IMR-90 (cell line): ENCODE measurements around the gene GOLGA8B. TPM values are rescaled to one million over a fixed set of nuclear protein-coding genes. Genes with fewer than 3 reads are reported as not detected.

Experiments used
- ATAC-seq: fragments of 200-7000 bp; cut with Tn5 transposase; 2 replicates; pipeline ENCODE4 v1.9.1; 2020; ENCODE audit warnings: low read depth, mild to moderate bottlenecking, moderate library complexity
- BruUV-seq: library from RNA; stranded (reverse); fragments of 400-500 nt; replicated peaks from 2 replicates; lab custom pipeline; 2021; lab: Mats Ljungman, UMichigan
- CTCF ChIA-PET: fragments of 300-600 bp; formaldehyde crosslinking; extraction: SDS; loops from one replicate; lab custom pipeline; 2021; ENCODE audit warnings: antibody characterized with exemption; lab: Yijun Ruan, JAX
- POLR2A ChIA-PET: fragments of 300-600 bp; sonication (Branson Sonifier 250); formaldehyde crosslinking; loops from one replicate; lab custom pipeline; 2022; ENCODE audit warnings: antibody characterized with exemption; ENCODE audit not compliant: unreplicated experiment; lab: Charles Lee
- DNase-seq: peaks from one replicate; pipeline ENCODE4 v3.0.0; 2013
- H2AFZ ChIP-seq: replicated peaks from 2 replicates; pipeline ENCODE3; 2013; ENCODE audit warnings: low read length, mild to moderate bottlenecking; ENCODE audit not compliant: poor library complexity
- H2AK5ac ChIP-seq: 2 replicates; pipeline ENCODE4 v1.6.1; 2013; ENCODE audit warnings: low read depth, low read length, inconsistent platforms
- H2AK9ac ChIP-seq: replicated peaks from 2 replicates; pipeline ENCODE3; 2013; ENCODE audit warnings: mild to moderate bottlenecking, low read depth, low read length, moderate library complexity; ENCODE audit not compliant: poor library complexity
- H2BK120ac ChIP-seq: 2 replicates; pipeline ENCODE4 v1.6.1; 2013; ENCODE audit warnings: low read depth, low read length, inconsistent platforms
- H2BK15ac ChIP-seq: 3 replicates; pipeline ENCODE4 v1.6.1; 2013; ENCODE audit warnings: low read depth, low read length, inconsistent platforms
- H2BK20ac ChIP-seq: 2 replicates; pipeline ENCODE4 v1.6.1; 2013; ENCODE audit warnings: low read depth, mild to moderate bottlenecking, inconsistent platforms, low read length, moderate library complexity
- H2BK5ac ChIP-seq: 2 replicates; pipeline ENCODE4 v1.6.1; 2013; ENCODE audit warnings: mild to moderate bottlenecking, low read depth, low read length, inconsistent platforms; ENCODE audit not compliant: poor library complexity, severe bottlenecking
- H3K14ac ChIP-seq: replicated peaks from 2 replicates; pipeline ENCODE4 v1.6.1; 2013; ENCODE audit warnings: low read depth, low read length, inconsistent platforms
- H3K18ac ChIP-seq: 2 replicates; pipeline ENCODE4 v1.6.1; 2013; ENCODE audit warnings: low read depth, low read length, control low read depth
- H3K23ac ChIP-seq: 2 replicates; pipeline ENCODE4 v1.6.1; 2013; ENCODE audit warnings: low read depth, low read length, inconsistent platforms
- H3K27ac ChIP-seq: 2 replicates; pipeline ENCODE4 v1.5.1; 2013; ENCODE audit warnings: mild to moderate bottlenecking, control low read depth, low read length; ENCODE audit not compliant: insufficient read depth
- H3K27me3 ChIP-seq: 2 replicates; pipeline ENCODE4 v1.6.1; 2013; ENCODE audit warnings: low read length; ENCODE audit not compliant: control insufficient read depth, insufficient read depth
- H3K36me3 ChIP-seq: 2 replicates; pipeline ENCODE4 v1.6.1; 2013; ENCODE audit warnings: low read length, mixed read lengths; ENCODE audit not compliant: control insufficient read depth, insufficient read depth
- H3K4ac ChIP-seq: 2 replicates; pipeline ENCODE4 v1.6.1; 2013; ENCODE audit warnings: low read depth, low read length, inconsistent platforms
- H3K4me1 ChIP-seq: 2 replicates; pipeline ENCODE4 v1.6.1; 2013; ENCODE audit warnings: low read length, mixed read lengths; ENCODE audit not compliant: control insufficient read depth, insufficient read depth
- H3K4me2 ChIP-seq: 2 replicates; pipeline ENCODE4 v1.6.1; 2013; ENCODE audit warnings: low read depth, mild to moderate bottlenecking, control low read depth, low read length, moderate library complexity
- H3K4me3 ChIP-seq: 2 replicates; pipeline ENCODE4 v1.5.1; 2013; ENCODE audit warnings: low read depth, mild to moderate bottlenecking, control low read depth, low read length, moderate library complexity; ENCODE audit not compliant: insufficient read depth
- H3K56ac ChIP-seq: 2 replicates; pipeline ENCODE4 v1.6.1; 2013; ENCODE audit warnings: low read length, inconsistent platforms; ENCODE audit not compliant: insufficient read depth; ENCODE audit errors: extremely low read depth
- H3K79me1 ChIP-seq, 2 experiments: 2 replicates each; pipeline ENCODE4 v1.6.1; 2013; ENCODE audit warnings: low read length in 2 of 2, inconsistent platforms in 1 of 2, low read depth in 1 of 2
- H3K9ac ChIP-seq: 2 replicates; pipeline ENCODE4 v1.6.1; 2013; ENCODE audit warnings: low read depth, low read length, control low read depth
- H3K9me1 ChIP-seq: 2 replicates; pipeline ENCODE4 v1.6.1; 2013; ENCODE audit warnings: low read length, inconsistent platforms; ENCODE audit not compliant: insufficient read depth
- H3K9me3 ChIP-seq: 2 replicates; pipeline ENCODE4 v1.6.1; 2013; ENCODE audit warnings: low read length; ENCODE audit not compliant: control insufficient read depth, insufficient read depth
- H4K20me1 ChIP-seq: 2 replicates; pipeline ENCODE4 v1.6.1; 2013; ENCODE audit warnings: low read length, inconsistent platforms; ENCODE audit not compliant: insufficient read depth
- H4K5ac ChIP-seq: 2 replicates; pipeline ENCODE4 v1.6.1; 2013; ENCODE audit warnings: mild to moderate bottlenecking, low read depth, low read length, control low read depth
- H4K8ac ChIP-seq, 2 experiments: 2 replicates each; pipeline ENCODE4 v1.6.1; 2013; ENCODE audit warnings: low read depth in 2 of 2, low read length in 2 of 2, control low read depth in 1 of 2, inconsistent platforms in 1 of 2
- H4K91ac ChIP-seq: 2 replicates; pipeline ENCODE4 v1.6.1; 2013; ENCODE audit warnings: low read depth, low read length, inconsistent platforms; ENCODE audit not compliant: insufficient read depth
- BHLHE40 ChIP-seq: fragments of 150-350 bp; IDR thresholded peaks from 2 replicates; pipeline ENCODE4 v1.6.1; 2016; ENCODE audit warnings: mild to moderate bottlenecking, low read depth, low read length
- ELK1 ChIP-seq: fragments of 150-350 bp; IDR thresholded peaks from 2 replicates; pipeline ENCODE4 v1.6.1; 2016; ENCODE audit warnings: low read depth, mild to moderate bottlenecking, low read length, moderate library complexity, borderline replicate concordance
- MAZ ChIP-seq: IDR thresholded peaks from 2 replicates; pipeline ENCODE4 v1.6.1; 2012; ENCODE audit warnings: low read depth, mild to moderate bottlenecking, low read length, improper control_type of control experiment, moderate library complexity, borderline replicate concordance
- MXI1 ChIP-seq: IDR thresholded peaks from 2 replicates; pipeline ENCODE4 v1.6.1; 2012; ENCODE audit warnings: low read depth, mild to moderate bottlenecking, low read length, moderate library complexity, borderline replicate concordance
- POLR2A ChIP-seq: IDR thresholded peaks from 2 replicates; pipeline ENCODE4 v1.6.1; 2012; ENCODE audit warnings: mild to moderate bottlenecking, low read depth, low read length
- RFX5 ChIP-seq: IDR thresholded peaks from 2 replicates; pipeline ENCODE4 v1.8.0; 2012; ENCODE audit warnings: low read depth, mild to moderate bottlenecking, low read length, moderate library complexity
- WGBS, 2 experiments: methylation state at CpG; one replicate each; pipeline versions ENCODE4 v1.1.5 to v1.1.7; 2013; ENCODE audit warnings: missing lambda C conversion rate in 2 of 2; ENCODE audit not compliant: insufficient read length in 1 of 2; ENCODE audit errors: extremely low coverage in 2 of 2; 5-methylcytosine and 5-hydroxymethylcytosine counted together
- dilution Hi-C: fragments of 300-500 bp; cut with HindIII; formaldehyde crosslinking; loops from one replicate; pipeline ENCODE4 v1.14.3; 2018; ENCODE audit warnings: low sequenced_read_pairs; ENCODE audit not compliant: unreplicated experiment
- in situ Hi-C: fragments of 300-500 bp; cut with MboI; formaldehyde crosslinking; loops from 3 replicates; pipeline ENCODE4 v1.14.3; 2019; ENCODE audit warnings: low sequenced_read_pairs, inconsistent platforms, mixed read lengths
- intact Hi-C: fragments of 100-400 bp; cut with micrococcal nuclease; formaldehyde crosslinking; loops from 2 replicates; pipeline ENCODE4 v1.10.0; 2022
- polyA plus RNA-seq, 3 experiments: library from polyadenylated mRNA; depleted of rRNA; stranded (reverse); fragments of >200 nt; gene quantifications; 2 replicates each; pipeline ENCODE4 v1.2.3, GENCODE V29; 2012; ENCODE audit warnings: low replicate concordance in 1 of 3
- total RNA-seq: library from RNA; depleted of rRNA; stranded (reverse); fragments of >200 nt; gene quantifications from 2 replicates; pipeline ENCODE4 v1.2.3, GENCODE V29; 2012

GOLGA8B gene
- total and polyA plus RNA-seq, 2 of the 4 experiments (the other 2 are of a cell fraction) = 7.7 to 31.6 TPM

GRCh38 chr15:34620142-34620541, 36.7 kb upstream of the GOLGA8B start:
- WGBS, 2 experiments = no CpG with 5 or more reads among the region's 1 CpG
- Histone ChIP-seq H2BK20ac (no peak overlapping the region), H3K14ac (no peak overlapping the region), H4K20me1 (no peaks in the 10 kb centered on the region), H3K4ac (no peak overlapping the region), H3K9ac (no peak overlapping the region), H2BK15ac (no peak overlapping the region), H3K23ac (no peak overlapping the region), H4K91ac (no peak overlapping the region), H3K79me1 (no peaks in the 10 kb centered on the region), H3K9me1 (no peaks in the 10 kb centered on the region), H3K36me3 (no peaks in the 10 kb centered on the region), H2BK120ac (no peak overlapping the region), H3K27ac (no peak overlapping the region), H3K9me3 (no peaks in the 10 kb centered on the region), H4K5ac (no peak overlapping the region), H2BK5ac (no peak overlapping the region), H3K4me3 (no peak overlapping the region), H3K56ac (no peak overlapping the region), H4K8ac (no peak overlapping the region), H2AFZ (no peak overlapping the region), H2AK9ac (no peak overlapping the region), H3K4me2 (no peak overlapping the region), H2AK5ac (no peak overlapping the region), H3K27me3 (peaks cover 3% of the 10 kb centered on the region), H3K4me1 (no peaks in the 10 kb centered on the region), H3K18ac (no peak overlapping the region)
- DNase-seq (no peak), ATAC-seq (no peak)
- ChIA-PET POLR2A (no interaction called here), CTCF (interaction anchor here (1.4 to 2.4 kb wide), 2 partner anchors 85 to 300 kb away, joined by 5 to 10 read pairs; no protein-coding TSS in a partner anchor)
- intact Hi-C loops = loop anchor here (2.0 to 10.0 kb wide), 2 partner anchors 89 to 675 kb away; no protein-coding TSS in a partner anchor
- in situ Hi-C loops = loop anchor here (5.0 kb wide), 1 partner anchor 297 kb away; no protein-coding TSS in a partner anchor
- no TSS peak for BruUV-seq
- dilution Hi-C loops = no loop called here
- no peak for TF ChIP-seq POLR2A
- TF ChIP-seq ELK1 = no peak
- no peak for TF ChIP-seq MXI1
- no peak for TF ChIP-seq RFX5
- no peak for TF ChIP-seq MAZ
- TF ChIP-seq BHLHE40 = no peak
